ENCODE data around the gene GPC6.

GRCh38 chr13:93800342-93800741 is 573.7 kb downstream of the GPC6 start:
- TF ChIP-seq CTCF (optimal IDR thresholded peaks at IDR 0.05 in 1 of 3, IDR thresholded peaks at IDR 0.05 in 1 of 3, conservative IDR thresholded peaks at IDR 0.05 in 1 of 3; ENCODE audit: extremely low read depth in 1 of 3, insufficient read depth in 2 of 3, low read length in 3 of 3) (no peak), EZH2 (IDR thresholded peaks at IDR 0.05; ENCODE audit: low read length) (no peak)

Data from keratinocyte (primary cell).